HEK293 (cell line): Measurements from ENCODE around the gene RAET1E.
A peak's percentile ranks its signal among the peaks of the same experiment; 100 is the strongest.
"Not testable (repeated sequence)": the region's sequence is repeated elsewhere in the genome, so short reads cannot be mapped to it uniquely, and the experiment has no call there.

Experiments
- CTCF ChIA-PET: fragments of 350-600 bp; formaldehyde crosslinking; extraction: SDS; loops from one replicate; lab custom pipeline; 2021; ENCODE audit warnings: antibody characterized with exemption; lab: Yijun Ruan, JAX
- POLR2A ChIA-PET: fragments of 300-600 bp; formaldehyde crosslinking; extraction: SDS; loops from one replicate; lab custom pipeline; 2020; ENCODE audit warnings: antibody characterized with exemption, inconsistent platforms; lab: Yijun Ruan, JAX
- H3K27ac ChIP-seq: fragments of 200-500 bp; sonication (Bioruptor generic); 2 replicates; pipeline ENCODE4 v1.5.1; 2014; ENCODE audit warnings: low read depth, low read length, control low read depth, inconsistent platforms; ENCODE audit errors: extremely low read depth
- H3K36me3 ChIP-seq, 2 experiments: fragments of 200-500 bp in 1 of 2; sonication (Bioruptor generic) in 1 of 2; 1 replicate in 1 of 2; 2 replicates in 1 of 2; pipeline ENCODE4 v1.5.1; 2014 to 2017; ENCODE audit warnings: inconsistent platforms in 2 of 2, low read length in 2 of 2; ENCODE audit not compliant: control insufficient read depth in 2 of 2, insufficient read depth in 1 of 2
- H3K4me1 ChIP-seq: fragments of 200-500 bp; sonication (Bioruptor generic); 2 replicates; pipeline ENCODE4 v1.5.1; 2014; ENCODE audit warnings: mild to moderate bottlenecking, low read length, inconsistent platforms; ENCODE audit not compliant: control insufficient read depth, insufficient read depth
- H3K4me3 ChIP-seq: 2 replicates; pipeline ENCODE4 v1.5.1; 2011; ENCODE audit warnings: low read depth, mild to moderate bottlenecking, control low read depth, low read length, moderate library complexity
- H3K9me3 ChIP-seq: fragments of 200-500 bp; sonication (Bioruptor generic); 2 replicates; pipeline ENCODE4 v1.5.1; 2014; ENCODE audit warnings: low read depth, low read length, inconsistent platforms; ENCODE audit not compliant: control insufficient read depth, insufficient read depth
- PRDM2 ChIP-seq: fragments of 450-650 bp; formaldehyde crosslinking; IDR thresholded peaks from 2 replicates; pipeline ENCODE4 v1.5.1; 2016; ENCODE audit warnings: missing biosample characterization, missing genetic modification characterization, borderline replicate concordance
- SP3 ChIP-seq: fragments of 450-650 bp; formaldehyde crosslinking; IDR thresholded peaks from 2 replicates; pipeline ENCODE4 v1.5.1; 2016; ENCODE audit warnings: missing biosample characterization, missing genetic modification characterization
- ZBTB7A ChIP-seq: fragments of 450-650 bp; formaldehyde crosslinking; IDR thresholded peaks from 2 replicates; pipeline ENCODE4 v1.5.1; 2016; ENCODE audit warnings: low read depth, missing biosample characterization, missing genetic modification characterization
- ZFHX2 ChIP-seq: fragments of 450-650 bp; formaldehyde crosslinking; conservative IDR thresholded peaks from 2 replicates; pipeline ENCODE4 v1.5.1; 2016; ENCODE audit warnings: missing biosample characterization, missing genetic modification characterization
- ZNF221 ChIP-seq: fragments of 450-650 bp; formaldehyde crosslinking; IDR thresholded peaks from 2 replicates; pipeline ENCODE4 v1.5.1; 2017; ENCODE audit warnings: missing biosample characterization, missing genetic modification characterization, borderline replicate concordance
- ZNF239 ChIP-seq: fragments of 450-650 bp; formaldehyde crosslinking; IDR thresholded peaks from 2 replicates; pipeline ENCODE4 v1.5.1; 2016; ENCODE audit warnings: missing biosample characterization, missing genetic modification characterization
- ZNF248 ChIP-seq: fragments of 450-650 bp; formaldehyde crosslinking; IDR thresholded peaks from 2 replicates; pipeline ENCODE4 v1.5.1; 2017; ENCODE audit warnings: missing biosample characterization, missing genetic modification characterization
- ZNF266 ChIP-seq: fragments of 450-650 bp; formaldehyde crosslinking; IDR thresholded peaks from 2 replicates; pipeline ENCODE4 v1.5.1; 2016; ENCODE audit warnings: missing biosample characterization, missing genetic modification characterization, low read depth
- ZNF658 ChIP-seq: fragments of 450-650 bp; formaldehyde crosslinking; IDR thresholded peaks from 2 replicates; pipeline ENCODE4; 2016; ENCODE audit warnings: missing biosample characterization, missing genetic modification characterization
- ZNF660 ChIP-seq: fragments of 450-650 bp; IDR thresholded peaks from 2 replicates; pipeline ENCODE4 v1.5.1; 2018; ENCODE audit warnings: missing biosample characterization, mild to moderate bottlenecking, missing genetic modification characterization
- ZNF704 ChIP-seq: fragments of 450-650 bp; formaldehyde crosslinking; IDR thresholded peaks from 2 replicates; pipeline ENCODE4 v1.5.1; 2016; ENCODE audit warnings: missing biosample characterization, missing genetic modification characterization
- TF ChIP-seq, protein P1 (sequence below): IDR thresholded peaks from 2 replicates; pipeline ENCODE4 v1.6.1; 2011; ENCODE audit warnings: mild to moderate bottlenecking, low read depth, low read length, borderline replicate concordance

The RAET1E gene

GRCh38 chr6:149919834-149920225 is 21.9 kb upstream of the RAET1E start:
- no peaks in the 10 kb centered on the region for H3K4me1 ChIP-seq
- H3K4me3 ChIP-seq: no peak overlapping the region
- TF ChIP-seq PRDM2 (tag by site-specific recombination): no peak
- no peak for TF ChIP-seq ZNF239
- TF ChIP-seq ZNF704 (tag by site-specific recombination): no peak
- no peak for TF ChIP-seq ZNF266 (tag by site-specific recombination)
- TF ChIP-seq SP3 (tag by site-specific recombination): no peak
- TF ChIP-seq ZNF248 (tag by site-specific recombination): no peak
- no peak for TF ChIP-seq ZNF660 (tag by site-specific recombination)
- no peak for TF ChIP-seq ZBTB7A
- TF ChIP-seq ZNF658 (tag by site-specific recombination): no peak
- TF ChIP-seq, protein P1, sequence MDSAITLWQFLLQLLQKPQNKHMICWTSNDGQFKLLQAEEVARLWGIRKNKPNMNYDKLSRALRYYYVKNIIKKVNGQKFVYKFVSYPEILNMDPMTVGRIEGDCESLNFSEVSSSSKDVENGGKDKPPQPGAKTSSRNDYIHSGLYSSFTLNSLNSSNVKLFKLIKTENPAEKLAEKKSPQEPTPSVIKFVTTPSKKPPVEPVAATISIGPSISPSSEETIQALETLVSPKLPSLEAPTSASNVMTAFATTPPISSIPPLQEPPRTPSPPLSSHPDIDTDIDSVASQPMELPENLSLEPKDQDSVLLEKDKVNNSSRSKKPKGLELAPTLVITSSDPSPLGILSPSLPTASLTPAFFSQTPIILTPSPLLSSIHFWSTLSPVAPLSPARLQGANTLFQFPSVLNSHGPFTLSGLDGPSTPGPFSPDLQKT: no peak
- POLR2A ChIA-PET: no interaction called here
- CTCF ChIA-PET: interaction anchor here (0.7 kb wide), 1 partner anchor 354 kb away, joined by 4 read pairs; no protein-coding TSS in a partner anchor
- H3K27ac ChIP-seq: no peak overlapping the region
- no peaks in the 10 kb centered on the region for H3K36me3 ChIP-seq
- no peaks in the 10 kb centered on the region for H3K9me3 ChIP-seq

DNA sequence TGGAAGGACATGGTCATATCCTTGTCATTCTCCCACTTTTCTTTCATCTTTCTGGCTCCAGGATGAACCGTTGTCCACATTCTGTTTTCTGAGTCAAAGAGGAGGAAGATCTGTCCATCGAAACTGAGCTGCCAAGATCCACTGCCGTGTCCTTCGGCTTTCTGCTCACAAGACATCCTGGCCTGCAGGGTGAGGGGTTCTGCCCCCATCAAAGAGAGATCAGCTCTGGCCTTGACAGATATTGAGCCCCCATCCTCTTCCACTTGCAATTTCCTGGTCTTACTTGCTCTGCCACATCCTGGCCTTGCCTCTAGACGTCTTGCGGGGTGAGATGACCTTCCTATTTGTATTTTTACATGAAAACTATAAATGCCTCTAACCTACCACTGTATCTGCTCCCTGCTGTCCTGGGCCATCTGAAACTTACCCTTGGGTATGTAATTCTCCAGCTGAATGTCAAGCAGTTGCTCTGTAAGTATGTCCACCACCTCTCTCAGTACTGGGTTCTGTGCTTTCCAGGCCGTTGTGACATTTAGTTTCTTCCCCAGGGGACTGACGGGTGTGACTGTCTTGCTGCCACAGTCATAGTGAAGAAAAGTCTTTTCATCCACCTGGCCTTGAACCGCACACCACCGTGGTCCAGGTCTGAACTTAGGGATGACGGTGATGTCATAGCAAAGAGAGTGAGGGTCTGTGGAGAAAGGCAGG is 21.4 kb upstream of the RAET1E start:
- H3K9me3 ChIP-seq, POLR2A ChIA-PET, CTCF ChIA-PET, H3K4me3 ChIP-seq, H3K27ac ChIP-seq, H3K4me1 ChIP-seq, H3K36me3 ChIP-seq: not testable (repeated sequence)

DNA sequence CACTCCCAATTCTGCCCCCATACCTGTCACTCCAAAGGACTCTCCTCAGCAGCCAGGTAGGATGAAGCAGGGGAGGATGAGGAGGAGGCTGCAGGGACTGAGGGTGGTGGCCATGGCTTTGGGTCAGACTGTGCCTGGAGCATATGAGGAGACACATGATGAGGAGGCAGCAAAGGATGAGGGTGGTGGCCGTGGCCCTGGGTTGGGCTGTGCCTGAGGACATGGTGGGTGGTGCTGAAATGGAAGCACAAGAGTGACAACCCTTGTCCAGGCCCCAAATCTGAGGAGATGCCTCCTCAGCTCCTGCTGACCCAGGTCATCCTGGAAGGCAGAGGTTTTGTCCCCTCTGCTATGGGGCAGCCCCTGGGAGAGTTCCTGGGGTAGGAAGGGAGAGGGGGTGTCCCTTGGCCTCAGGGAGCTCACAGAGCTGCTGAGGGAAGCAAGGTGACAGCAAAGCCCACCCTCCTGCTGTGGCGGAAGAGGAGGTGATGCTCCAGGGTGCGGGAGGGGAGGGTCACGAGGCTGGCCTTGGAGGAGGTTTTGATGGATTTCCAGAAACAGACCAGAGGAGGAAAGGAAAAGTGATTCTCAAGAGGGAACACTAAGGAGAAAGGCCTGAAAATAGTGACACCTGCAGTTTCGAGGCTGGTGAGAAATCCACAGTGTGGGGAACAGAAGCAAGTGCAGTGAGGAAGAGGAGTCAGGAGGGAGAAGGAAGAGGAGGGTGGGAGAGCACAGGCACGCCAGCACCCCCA is 20.4 kb upstream of the RAET1E start:
- no peaks in the 10 kb centered on the region for H3K36me3 ChIP-seq
- ChIA-PET POLR2A (no interaction called here), CTCF (interaction anchor here (1.0 kb wide), 1 partner anchor 53 kb away, joined by 3 read pairs; no protein-coding TSS in a partner anchor)
- no peak overlapping the region for H3K27ac ChIP-seq
- no peaks in the 10 kb centered on the region for H3K9me3 ChIP-seq
- peak; percentile 29; the same call in 1 of the 2 replicates for TF ChIP-seq ZFHX2 (tag by site-specific recombination)
- TF ChIP-seq, protein P1: no peak
- TF ChIP-seq ZNF221 (tag by site-specific recombination): no peak
- H3K4me1 ChIP-seq: no peaks in the 10 kb centered on the region
- no peak overlapping the region for H3K4me3 ChIP-seq
